IPS-18a (cell line): ENCODE results near the gene LARP4.
"Not testable (repeated sequence)": the region's sequence is repeated elsewhere in the genome, so short reads cannot be mapped to it uniquely, and the experiment has no call there.

ENCODE experiments used
- H3K27ac ChIP-seq: one replicate; pipeline ENCODE4 v1.5.1; 2013; ENCODE audit warnings: low read length
- H3K27me3 ChIP-seq: one replicate; pipeline ENCODE4 v1.6.1; 2013; ENCODE audit warnings: mild to moderate bottlenecking, low read length; ENCODE audit not compliant: control insufficient read depth, insufficient read depth
- H3K36me3 ChIP-seq: one replicate; pipeline ENCODE4 v1.6.1; 2013; ENCODE audit warnings: low read depth, low read length; ENCODE audit not compliant: control insufficient read depth
- H3K4me1 ChIP-seq: one replicate; pipeline ENCODE4 v1.6.1; 2013; ENCODE audit warnings: low read depth, low read length; ENCODE audit not compliant: control insufficient read depth
- H3K4me3 ChIP-seq: one replicate; pipeline ENCODE4 v1.5.1; 2013; ENCODE audit warnings: low read length
- H3K9ac ChIP-seq: one replicate; pipeline ENCODE4 v1.6.1; 2013; ENCODE audit warnings: mild to moderate bottlenecking, low read length, moderate library complexity
- H3K9me3 ChIP-seq: one replicate; pipeline ENCODE4 v1.6.1; 2013; ENCODE audit warnings: low read depth, low read length; ENCODE audit not compliant: control insufficient read depth

Gene LARP4

GRCh38 chr12:50518090-50518489 is 117.4 kb downstream of the LARP4 start:
- Histone ChIP-seq H3K36me3 (no peaks in the 10 kb centered on the region), H3K27ac (no peak overlapping the region), H3K27me3 (no peaks in the 10 kb centered on the region), H3K4me1 (no peaks in the 10 kb centered on the region), H3K9me3 (no peaks in the 10 kb centered on the region), H3K4me3 (no peak overlapping the region), H3K9ac (no peak overlapping the region)

GRCh38 chr12:50519353-50519752 is 118.7 kb downstream of the LARP4 start:
- Histone ChIP-seq H3K9ac (no peak overlapping the region), H3K36me3 (no peaks in the 10 kb centered on the region), H3K27me3 (no peaks in the 10 kb centered on the region), H3K4me1 (no peaks in the 10 kb centered on the region), H3K4me3 (no peak overlapping the region), H3K9me3 (no peaks in the 10 kb centered on the region), H3K27ac (no peak overlapping the region)

GRCh38 chr12:50520416-50521207 is 119.9 kb downstream of the LARP4 start:
- no peak overlapping the region for H3K4me3 ChIP-seq
- no peak overlapping the region for H3K27ac ChIP-seq
- no peaks in the 10 kb centered on the region for H3K36me3 ChIP-seq
- no peaks in the 10 kb centered on the region for H3K27me3 ChIP-seq
- H3K4me1 ChIP-seq = no peaks in the 10 kb centered on the region
- no peaks in the 10 kb centered on the region for H3K9me3 ChIP-seq
- H3K9ac ChIP-seq = no peak overlapping the region

GRCh38 chr12:50521781-50522180 is 121.1 kb downstream of the LARP4 start:
- H3K9me3 ChIP-seq, H3K4me1 ChIP-seq, H3K27ac ChIP-seq, H3K9ac ChIP-seq, H3K27me3 ChIP-seq, H3K36me3 ChIP-seq, H3K4me3 ChIP-seq: not testable (repeated sequence)

GRCh38 chr12:50523772-50524171 is 123.1 kb downstream of the LARP4 start:
- Histone ChIP-seq H3K4me3 (no peak overlapping the region), H3K36me3 (no peaks in the 10 kb centered on the region), H3K9ac (no peak overlapping the region), H3K4me1 (peaks cover 4% of the 10 kb centered on the region), H3K27ac (no peak overlapping the region), H3K9me3 (no peaks in the 10 kb centered on the region), H3K27me3 (no peaks in the 10 kb centered on the region)

- H3K9ac ChIP-seq = no peak overlapping the region
- H3K27ac ChIP-seq = no peak overlapping the region
- no peaks in the 10 kb centered on the region for H3K36me3 ChIP-seq
- H3K27me3 ChIP-seq = no peaks in the 10 kb centered on the region
- H3K4me1 ChIP-seq = peaks cover 4% of the 10 kb centered on the region
- no peaks in the 10 kb centered on the region for H3K9me3 ChIP-seq
- no peak overlapping the region for H3K4me3 ChIP-seq
Observed at GRCh38 chr12:50524621-50525020, 123.9 kb downstream of the LARP4 start.

GRCh38 chr12:50525422-50525821 is 124.7 kb downstream of the LARP4 start:
- H3K27me3 ChIP-seq = no peaks in the 10 kb centered on the region
- peaks cover 4% of the 10 kb centered on the region for H3K4me1 ChIP-seq
- H3K9me3 ChIP-seq = no peaks in the 10 kb centered on the region
- H3K36me3 ChIP-seq = no peaks in the 10 kb centered on the region
- H3K4me3 ChIP-seq = no peak overlapping the region
- H3K9ac ChIP-seq = no peak overlapping the region
- H3K27ac ChIP-seq = no peak overlapping the region

- H3K4me1 ChIP-seq = peaks cover 4% of the 10 kb centered on the region
- H3K36me3 ChIP-seq = no peaks in the 10 kb centered on the region
Observed at GRCh38 chr12:50527359-50527726, 126.7 kb downstream of the LARP4 start.

GRCh38 chr12:50528800-50529199 is 128.1 kb downstream of the LARP4 start:
- no peaks in the 10 kb centered on the region for H3K27me3 ChIP-seq
- peaks cover 4% of the 10 kb centered on the region for H3K4me1 ChIP-seq
- H3K9me3 ChIP-seq = no peaks in the 10 kb centered on the region
- H3K36me3 ChIP-seq = no peaks in the 10 kb centered on the region
- H3K27ac ChIP-seq = no peak overlapping the region
- H3K9ac ChIP-seq = no peak overlapping the region
- H3K4me3 ChIP-seq = no peak overlapping the region

More at GRCh38 chr12:50527359-50527726, 126.7 kb downstream of the LARP4 start:
- Histone ChIP-seq H3K27me3 (no peaks in the 10 kb centered on the region), H3K4me3 (no peak overlapping the region), H3K9me3 (no peaks in the 10 kb centered on the region), H3K9ac (no peak overlapping the region), H3K27ac (no peak overlapping the region)

- H3K27ac ChIP-seq = no peak overlapping the region
- no peak overlapping the region for H3K4me3 ChIP-seq
- no peaks in the 10 kb centered on the region for H3K36me3 ChIP-seq
- H3K9ac ChIP-seq = no peak overlapping the region
- H3K27me3 ChIP-seq = no peaks in the 10 kb centered on the region
- H3K9me3 ChIP-seq = no peaks in the 10 kb centered on the region
- H3K4me1 ChIP-seq = peaks cover 4% of the 10 kb centered on the region
Observed at GRCh38 chr12:50529345-50529744, 128.7 kb downstream of the LARP4 start.
